ENCODE data around the gene GAS2.

DNA sequence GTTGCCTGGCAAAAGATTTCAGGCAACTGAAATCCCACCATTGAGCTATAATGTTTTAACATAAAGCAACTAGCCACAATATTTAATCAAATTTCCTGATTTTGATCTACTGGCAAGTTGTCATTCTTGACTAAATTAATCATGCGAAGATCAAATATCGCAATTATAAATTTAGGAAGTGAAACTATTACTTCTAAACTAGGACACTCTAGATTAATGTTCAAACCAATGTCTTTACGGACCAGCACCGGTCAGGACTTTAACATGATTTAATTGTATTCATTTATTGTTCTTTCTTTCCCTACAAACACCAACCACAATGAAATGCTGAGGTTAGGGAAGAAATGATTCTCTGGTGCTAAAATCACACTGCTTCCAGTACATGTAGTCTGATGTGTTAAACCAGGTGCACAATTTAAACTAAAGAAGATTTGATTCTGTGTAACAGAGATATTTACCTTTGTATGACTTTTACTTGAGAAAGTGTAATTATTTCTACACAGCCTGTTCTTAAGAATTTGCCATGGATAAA is 14.9 kb downstream of the GAS2 start:
- TF ChIP-seq POLR2A (IDR thresholded peaks at IDR 0.05): no peak
- TF ChIP-seq, protein P1, sequence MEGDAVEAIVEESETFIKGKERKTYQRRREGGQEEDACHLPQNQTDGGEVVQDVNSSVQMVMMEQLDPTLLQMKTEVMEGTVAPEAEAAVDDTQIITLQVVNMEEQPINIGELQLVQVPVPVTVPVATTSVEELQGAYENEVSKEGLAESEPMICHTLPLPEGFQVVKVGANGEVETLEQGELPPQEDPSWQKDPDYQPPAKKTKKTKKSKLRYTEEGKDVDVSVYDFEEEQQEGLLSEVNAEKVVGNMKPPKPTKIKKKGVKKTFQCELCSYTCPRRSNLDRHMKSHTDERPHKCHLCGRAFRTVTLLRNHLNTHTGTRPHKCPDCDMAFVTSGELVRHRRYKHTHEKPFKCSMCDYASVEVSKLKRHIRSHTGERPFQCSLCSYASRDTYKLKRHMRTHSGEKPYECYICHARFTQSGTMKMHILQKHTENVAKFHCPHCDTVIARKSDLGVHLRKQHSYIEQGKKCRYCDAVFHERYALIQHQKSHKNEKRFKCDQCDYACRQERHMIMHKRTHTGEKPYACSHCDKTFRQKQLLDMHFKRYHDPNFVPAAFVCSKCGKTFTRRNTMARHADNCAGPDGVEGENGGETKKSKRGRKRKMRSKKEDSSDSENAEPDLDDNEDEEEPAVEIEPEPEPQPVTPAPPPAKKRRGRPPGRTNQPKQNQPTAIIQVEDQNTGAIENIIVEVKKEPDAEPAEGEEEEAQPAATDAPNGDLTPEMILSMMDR (IDR thresholded peaks at IDR 0.05 in 4 of 5, conservative IDR thresholded peaks at IDR 0.05 in 1 of 5): no peak
